ENCODE measurements around the gene GRM5.

GRCh38 chr11:88657076-88657738 lies 408.6 kb downstream of the GRM5 start:
- TF ChIP-seq CTCF (IDR thresholded peaks at IDR 0.05) (no peak), ZFX (IDR thresholded peaks at IDR 0.05; ENCODE audit: borderline replicate concordance) (no peak)
